ENCODE data around the gene RAD21L1. TPM values are rescaled to one million over a fixed set of nuclear protein-coding genes. Genes with fewer than 3 reads are reported as not detected.

RAD21L1 gene
- total RNA-seq, 1 experiment from 2014 or later = 0.25 TPM

Other genes starting within 250 kb of the RAD21L1 start
- gene RSPO4, start 223.7 kb upstream of the RAD21L1 start, total RNA-seq (2014; rRNA removed; shearing (Covaris generic)) = not detected in 2 replicates
- 66.4 and 76.8 TPM in 2 replicates for gene PSMF1, start 107.4 kb upstream of the RAD21L1 start, total RNA-seq (2014; rRNA removed; shearing (Covaris generic))
- gene TMEM74B, start 41.1 kb upstream of the RAD21L1 start, total RNA-seq (2014; rRNA removed; shearing (Covaris generic)) = 1.6 and 2.2 TPM in 2 replicates
- gene C20orf202, start 22.6 kb upstream of the RAD21L1 start, total RNA-seq (2014; rRNA removed; shearing (Covaris generic)) = 0.05 TPM in 1 of 2 replicates, not detected in the other
- 2.8 and 3.4 TPM in 2 replicates for gene SNPH, start 40.2 kb downstream of the RAD21L1 start, total RNA-seq (2014; rRNA removed; shearing (Covaris generic))
- 3.6 and 5.0 TPM in 2 replicates for gene SDCBP2, start 103.1 kb downstream of the RAD21L1 start, total RNA-seq (2014; rRNA removed; shearing (Covaris generic))
- 140 and 170 TPM in 2 replicates for gene FKBP1A, start 167.0 kb downstream of the RAD21L1 start, total RNA-seq (2014; rRNA removed; shearing (Covaris generic))
- gene NSFL1C, start 240.8 kb downstream of the RAD21L1 start, total RNA-seq (2014; rRNA removed; shearing (Covaris generic)) = 32.5 and 48.4 TPM in 2 replicates